D721Med (cell line): ENCODE data around the gene WASL.
"Not testable (repeated sequence)": the region's sequence is repeated elsewhere in the genome, so short reads cannot be mapped to it uniquely, and the experiment has no call there.

Experiments used
- DNase-seq: peaks from one replicate; pipeline ENCODE4 v3.0.0; 2011; ENCODE audit warnings: low spot score; ENCODE audit not compliant: insufficient read length
- FAIRE-seq: peaks from 2 replicates; lab custom pipeline; 2011; peaks lifted over from hg19 to GRCh38; lab: Jason Lieb, UNC
- CTCF ChIP-seq: IDR thresholded peaks from 2 replicates; pipeline ENCODE4 v1.5.1; 2012; ENCODE audit warnings: mild to moderate bottlenecking, control low read depth; ENCODE audit not compliant: insufficient read depth; ENCODE audit errors: missing control alignments

Gene WASL

GRCh38 chr7:123723913-123724312 lies 24.9 kb downstream of the WASL start:
- no peak for FAIRE-seq

GRCh38 chr7:123720527-123720926 lies 28.3 kb downstream of the WASL start:
- FAIRE-seq, DNase-seq: not testable (repeated sequence)

More at GRCh38 chr7:123723913-123724312, 24.9 kb downstream of the WASL start:
- no peak for TF ChIP-seq CTCF
- DNase-seq, result no peak

GRCh38 chr7:123719197-123719721 lies 29.5 kb downstream of the WASL start:
- no peak for FAIRE-seq
- no peak for TF ChIP-seq CTCF
- DNase-seq, result no peak

GRCh38 chr7:123718773-123719172 lies 30.0 kb downstream of the WASL start:
- no peak for TF ChIP-seq CTCF
- no peak for FAIRE-seq
- DNase-seq, result no peak

GRCh38 chr7:123717689-123718088 lies 31.1 kb downstream of the WASL start:
- FAIRE-seq, result no peak
- no peak for DNase-seq
- no peak for TF ChIP-seq CTCF

GRCh38 chr7:123716877-123717276 lies 31.9 kb downstream of the WASL start:
- DNase-seq (no peak), FAIRE-seq (no peak)
- no peak for TF ChIP-seq CTCF

- DNase-seq (no peak), FAIRE-seq (no peak)
Measured at GRCh38 chr7:123715799-123716198, 33.0 kb downstream of the WASL start.

More at GRCh38 chr7:123715799-123716198, 33.0 kb downstream of the WASL start:
- no peak for TF ChIP-seq CTCF
